MM.1S (cell line): ENCODE results near the gene WBP11.

Source experiments
- DNase-seq: peaks from one replicate; pipeline ENCODE4 v3.0.0-alpha.2; 2015
- H2AFZ ChIP-seq: fragments of 300-600 bp; sonication (generic); 2 replicates; pipeline ENCODE4 v1.6.0; 2016; ENCODE audit warnings: antibody characterized with exemption, low read length
- H3F3A ChIP-seq: fragments of 300-600 bp; sonication (generic); 2 replicates; pipeline ENCODE4 v1.6.1; 2016; ENCODE audit warnings: mild to moderate bottlenecking, antibody characterized with exemption, low read length, moderate library complexity, mixed read lengths; ENCODE audit not compliant: insufficient read depth
- H3K27ac ChIP-seq: fragments of 300-600 bp; sonication (generic); 2 replicates; pipeline ENCODE4 v1.5.1; 2016; ENCODE audit warnings: mild to moderate bottlenecking, low read length
- H3K27me3 ChIP-seq: fragments of 300-600 bp; sonication (generic); replicated peaks from 2 replicates; pipeline ENCODE4 v1.6.0; 2016; ENCODE audit warnings: low read length; ENCODE audit not compliant: insufficient read depth
- H3K36me3 ChIP-seq: fragments of 300-600 bp; sonication (generic); replicated peaks from 2 replicates; pipeline ENCODE4 v1.6.1; 2016; ENCODE audit warnings: mild to moderate bottlenecking, low read length, mixed read lengths; ENCODE audit not compliant: insufficient read depth
- H3K4me1 ChIP-seq: fragments of 300-600 bp; sonication (generic); 2 replicates; pipeline ENCODE4 v1.6.1; 2016; ENCODE audit warnings: low read length, mixed read lengths
- H3K4me2 ChIP-seq: fragments of 300-600 bp; sonication (generic); 2 replicates; pipeline ENCODE4 v1.6.0; 2016; ENCODE audit warnings: low read depth, low read length
- H3K4me3 ChIP-seq: fragments of 300-600 bp; sonication (generic); 2 replicates; pipeline ENCODE4 v1.5.1; 2016; ENCODE audit warnings: low read length, mixed read lengths
- H3K79me2 ChIP-seq: fragments of 300-600 bp; sonication (generic); 2 replicates; pipeline ENCODE4 v1.6.1; 2016; ENCODE audit warnings: mixed run types, low read length, mixed read lengths
- H3K9ac ChIP-seq: fragments of 300-600 bp; sonication (generic); 2 replicates; pipeline ENCODE4 v1.6.1; 2016; ENCODE audit warnings: low read length, mixed read lengths
- H3K9me2 ChIP-seq: fragments of 300-600 bp; sonication (generic); replicated peaks from 2 replicates; pipeline ENCODE4 v1.6.1; 2016; ENCODE audit warnings: mild to moderate bottlenecking, low read length, mixed read lengths; ENCODE audit not compliant: insufficient read depth
- H3K9me3 ChIP-seq: fragments of 300-600 bp; sonication (generic); replicated peaks from 2 replicates; pipeline ENCODE4 v1.6.1; 2016; ENCODE audit warnings: mild to moderate bottlenecking, low read length, mixed read lengths; ENCODE audit not compliant: insufficient read depth
- H4K20me1 ChIP-seq: fragments of 300-600 bp; sonication (generic); 2 replicates; pipeline ENCODE4 v1.6.1; 2016; ENCODE audit warnings: mild to moderate bottlenecking, low read length, moderate library complexity, mixed read lengths; ENCODE audit not compliant: insufficient read depth
- EZH2 ChIP-seq: fragments of 300-600 bp; sonication (generic); optimal IDR thresholded peaks from 2 replicates; pipeline ENCODE3; 2017; ENCODE audit warnings: low read depth, mild to moderate bottlenecking, antibody characterized with exemption, low read length, mixed read lengths
- EZH2phosphoT487 ChIP-seq: fragments of 300-600 bp; sonication (generic); IDR thresholded peaks from 2 replicates; pipeline ENCODE4 v1.6.1; 2018; ENCODE audit warnings: antibody characterized with exemption, low read length
- TF ChIP-seq, protein P1 (sequence below): fragments of 300-600 bp; sonication (generic); IDR thresholded peaks from 2 replicates; pipeline ENCODE4 v1.5.1; 2016; ENCODE audit warnings: antibody characterized with exemption, low read length, mixed read lengths

Gene WBP11

DNA sequence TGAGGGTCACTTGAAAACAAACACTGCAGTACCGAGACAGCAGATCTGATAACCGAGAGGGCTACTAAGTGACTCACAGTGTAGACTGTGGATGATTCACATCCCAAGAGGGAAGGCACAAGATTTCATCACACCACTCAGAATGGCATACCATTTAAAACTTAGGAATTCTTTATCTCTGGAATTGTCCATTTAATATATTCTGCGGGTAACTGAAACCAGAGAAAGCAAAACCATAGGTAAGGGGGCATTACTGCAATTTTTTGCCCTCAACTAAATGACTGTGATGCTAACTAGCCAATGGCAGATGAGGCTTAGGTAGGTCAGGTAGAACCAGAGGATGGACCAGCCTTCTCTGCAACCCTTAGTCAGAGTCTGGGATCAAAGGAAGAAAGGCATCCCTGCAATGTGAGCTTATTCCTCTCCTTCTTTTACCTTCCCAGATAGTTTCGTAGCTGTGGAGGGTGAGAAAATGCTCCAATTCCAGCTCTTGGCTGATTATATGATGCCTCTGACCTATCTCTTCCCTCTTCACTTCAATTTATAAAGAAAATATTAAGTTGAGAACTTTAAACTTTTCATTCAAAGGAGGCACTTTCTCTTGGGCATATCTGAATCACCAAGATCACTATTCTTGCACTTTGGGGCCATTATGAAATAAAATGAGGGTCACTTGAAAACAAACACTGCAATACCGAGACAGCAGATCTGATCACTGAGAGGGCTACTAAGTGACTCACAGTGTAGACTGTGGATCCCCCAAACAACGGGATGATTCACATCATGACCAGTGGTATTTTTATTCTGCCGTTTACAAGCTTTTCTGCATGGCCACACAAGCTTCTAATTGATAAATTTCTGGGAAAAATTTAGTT lies 33.3 kb upstream of the WBP11 start:
- no peaks in the 10 kb centered on the region for H3K9me3 ChIP-seq

DNA sequence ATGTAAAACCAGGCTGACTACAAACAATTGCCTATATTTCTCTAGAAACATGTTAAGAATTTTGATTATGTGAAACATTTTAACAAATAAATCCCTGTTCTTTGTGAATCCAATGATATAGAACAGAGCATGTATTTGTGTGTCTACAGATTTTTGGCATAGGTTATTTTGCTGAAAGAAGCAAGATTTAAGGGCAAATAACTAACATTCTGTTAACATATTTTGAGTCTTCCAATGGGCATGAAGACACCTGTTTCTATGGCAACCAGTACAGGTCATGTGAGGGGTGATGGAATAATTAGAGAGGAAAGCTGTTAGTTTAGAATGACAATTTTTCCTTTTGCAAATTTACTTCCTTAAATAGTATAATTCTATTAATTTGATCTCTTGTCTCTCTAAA lies 31.2 kb upstream of the WBP11 start:
- Histone ChIP-seq H4K20me1 (no peaks in the 10 kb centered on the region), H3K9me2 (no peaks in the 10 kb centered on the region), H2AFZ (no peak overlapping the region), H3K79me2 (no peaks in the 10 kb centered on the region), H3F3A (no peaks in the 10 kb centered on the region), H3K9me3 (no peaks in the 10 kb centered on the region), H3K27me3 (no peaks in the 10 kb centered on the region), H3K4me3 (no peak overlapping the region), H3K27ac (no peak overlapping the region), H3K4me2 (no peak overlapping the region), H3K36me3 (no peaks in the 10 kb centered on the region), H3K4me1 (no peaks in the 10 kb centered on the region), H3K9ac (no peak overlapping the region)
- DNase-seq = no peak
- TF ChIP-seq, protein P1, sequence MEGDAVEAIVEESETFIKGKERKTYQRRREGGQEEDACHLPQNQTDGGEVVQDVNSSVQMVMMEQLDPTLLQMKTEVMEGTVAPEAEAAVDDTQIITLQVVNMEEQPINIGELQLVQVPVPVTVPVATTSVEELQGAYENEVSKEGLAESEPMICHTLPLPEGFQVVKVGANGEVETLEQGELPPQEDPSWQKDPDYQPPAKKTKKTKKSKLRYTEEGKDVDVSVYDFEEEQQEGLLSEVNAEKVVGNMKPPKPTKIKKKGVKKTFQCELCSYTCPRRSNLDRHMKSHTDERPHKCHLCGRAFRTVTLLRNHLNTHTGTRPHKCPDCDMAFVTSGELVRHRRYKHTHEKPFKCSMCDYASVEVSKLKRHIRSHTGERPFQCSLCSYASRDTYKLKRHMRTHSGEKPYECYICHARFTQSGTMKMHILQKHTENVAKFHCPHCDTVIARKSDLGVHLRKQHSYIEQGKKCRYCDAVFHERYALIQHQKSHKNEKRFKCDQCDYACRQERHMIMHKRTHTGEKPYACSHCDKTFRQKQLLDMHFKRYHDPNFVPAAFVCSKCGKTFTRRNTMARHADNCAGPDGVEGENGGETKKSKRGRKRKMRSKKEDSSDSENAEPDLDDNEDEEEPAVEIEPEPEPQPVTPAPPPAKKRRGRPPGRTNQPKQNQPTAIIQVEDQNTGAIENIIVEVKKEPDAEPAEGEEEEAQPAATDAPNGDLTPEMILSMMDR = no peak

More for the DNA sequence above, 33.3 kb upstream of the WBP11 start:
- Histone ChIP-seq H3K4me1 (no peaks in the 10 kb centered on the region), H3K9ac (no peak overlapping the region), H2AFZ (no peak overlapping the region), H3K4me3 (no peak overlapping the region), H3K9me2 (no peaks in the 10 kb centered on the region), H3K4me2 (no peak overlapping the region), H3F3A (no peaks in the 10 kb centered on the region), H3K79me2 (no peaks in the 10 kb centered on the region), H3K27ac (no peak overlapping the region), H4K20me1 (no peaks in the 10 kb centered on the region), H3K27me3 (no peaks in the 10 kb centered on the region), H3K36me3 (no peaks in the 10 kb centered on the region)
- TF ChIP-seq EZH2 (no peak), EZH2phosphoT487 (no peak)
- TF ChIP-seq, protein P1 = no peak
- no peak for DNase-seq

DNA sequence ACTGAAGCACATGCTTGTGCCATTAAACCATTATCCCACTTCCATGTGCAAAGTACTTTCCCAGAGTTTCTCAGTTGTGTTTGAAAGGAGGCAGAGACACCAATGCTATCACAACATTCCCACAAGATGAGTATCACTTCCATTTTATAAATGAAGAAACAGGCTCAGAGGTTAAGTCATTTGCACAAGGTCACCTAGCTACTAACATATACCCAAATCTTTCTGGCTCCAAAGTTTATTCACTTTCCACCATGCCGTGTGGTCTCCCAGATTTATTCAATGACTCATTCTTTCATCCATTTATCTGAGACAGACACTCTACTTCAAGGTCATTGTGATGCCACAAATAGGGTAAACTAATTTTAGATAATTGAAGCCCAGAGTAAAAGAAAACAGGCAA lies 30.7 kb upstream of the WBP11 start:
- Histone ChIP-seq H3K36me3 (no peaks in the 10 kb centered on the region), H3K9me3 (no peaks in the 10 kb centered on the region), H3F3A (no peaks in the 10 kb centered on the region), H3K27ac (no peak overlapping the region), H3K9ac (no peak overlapping the region), H3K9me2 (no peaks in the 10 kb centered on the region), H3K4me1 (no peaks in the 10 kb centered on the region), H3K4me3 (no peak overlapping the region), H2AFZ (no peak overlapping the region), H3K4me2 (no peak overlapping the region), H3K79me2 (no peaks in the 10 kb centered on the region), H3K27me3 (no peaks in the 10 kb centered on the region), H4K20me1 (no peaks in the 10 kb centered on the region)
- DNase-seq = no peak
- TF ChIP-seq EZH2phosphoT487 = no peak

DNA sequence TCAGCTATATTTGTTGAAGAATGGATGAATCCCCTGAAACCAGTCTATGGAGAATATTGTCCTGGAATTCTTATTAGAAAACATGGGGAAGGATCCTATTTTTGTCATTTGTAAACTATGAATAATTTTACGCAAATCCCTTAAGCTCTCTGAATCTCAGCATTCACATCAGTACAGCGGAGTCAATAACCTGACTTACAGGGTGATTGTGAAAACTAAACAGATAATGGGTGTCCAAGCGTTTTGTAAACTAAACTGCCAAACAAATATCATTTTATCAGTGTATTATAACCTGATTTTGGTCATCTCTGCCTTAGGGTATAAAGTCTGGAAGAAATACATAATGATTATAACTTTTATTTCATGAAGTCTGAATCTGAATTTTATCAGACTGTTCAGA lies 30.1 kb upstream of the WBP11 start:
- no peaks in the 10 kb centered on the region for H3K27me3 ChIP-seq
- H3K4me3 ChIP-seq = no peak overlapping the region
- no peaks in the 10 kb centered on the region for H3K9me2 ChIP-seq
- no peak for TF ChIP-seq EZH2
- TF ChIP-seq, protein P1 = no peak
- no peak for TF ChIP-seq EZH2phosphoT487
- H3K4me2 ChIP-seq = no peak overlapping the region
- no peaks in the 10 kb centered on the region for H3K4me1 ChIP-seq
- H4K20me1 ChIP-seq = no peaks in the 10 kb centered on the region
- H2AFZ ChIP-seq = no peak overlapping the region
- H3K9me3 ChIP-seq = no peaks in the 10 kb centered on the region
- no peak overlapping the region for H3K27ac ChIP-seq
- no peaks in the 10 kb centered on the region for H3K36me3 ChIP-seq
- no peaks in the 10 kb centered on the region for H3F3A ChIP-seq
- DNase-seq = no peak
- no peaks in the 10 kb centered on the region for H3K79me2 ChIP-seq
- no peak overlapping the region for H3K9ac ChIP-seq
